Right lobe of liver (tissue), 6 donors: ENCODE results near the gene C5orf15. TPM values are rescaled to one million over a fixed set of nuclear protein-coding genes. Genes with fewer than 3 reads are reported as not detected.

ENCODE experiments used
- ATAC-seq, 4 donors: fragments of 200-7000 bp; cut with Tn5 transposase; one replicate each; pipeline ENCODE4 v1.9.1; 2020; ENCODE audit warnings: mild to moderate bottlenecking in 4 of 4, moderate library complexity in 4 of 4
- DNase-seq, 3 donors: peaks; one replicate each; pipeline ENCODE4 v3.0.0-alpha.2; 2020
- H3K27ac ChIP-seq, 3 donors: fragments of 200-600 bp; one replicate each; pipeline ENCODE4 v1.8.0; 2022
- H3K27me3 ChIP-seq, 2 donors: fragments of 200-600 bp; one replicate each; pipeline ENCODE4 v1.8.0; 2022
- H3K36me3 ChIP-seq, 4 donors: fragments of 200-600 bp; sonication (generic) in 1 of 4; one replicate each; pipeline versions ENCODE4 v1.5.1 to v1.8.0; 2017 to 2022; ENCODE audit warnings: control low read depth in 1 of 4
- H3K4me1 ChIP-seq, 4 donors: fragments of 200-600 bp; sonication (generic) in 1 of 4; one replicate each; pipeline versions ENCODE4 v1.5.1 to v1.8.0; 2017 to 2022; ENCODE audit warnings: control low read depth in 1 of 4
- H3K4me3 ChIP-seq, 3 donors: fragments of 200-600 bp; one replicate each; pipeline ENCODE4 v1.8.0; 2022
- H3K9me3 ChIP-seq, 4 donors: fragments of 200-600 bp; sonication (generic) in 1 of 4; one replicate each; pipeline versions ENCODE4 v1.5.1 to v1.8.0; 2017 to 2022; ENCODE audit warnings: control low read depth in 1 of 4
- CTCF ChIP-seq, 4 donors: fragments of 200-600 bp in 3 of 4; fragments of 450-650 bp in 1 of 4; IDR thresholded peaks; one replicate each; pipeline versions ENCODE4 v1.5.1 to v1.8.0; 2016 to 2022; ENCODE audit warnings: antibody characterized with exemption in 4 of 4, mild to moderate bottlenecking in 2 of 4
- POLR2A ChIP-seq: fragments of 450-650 bp; IDR thresholded peaks from one replicate; pipeline ENCODE4 v1.6.1; 2017; ENCODE audit warnings: antibody characterized with exemption, mild to moderate bottlenecking
- WGBS: methylation state at CpG from one replicate; pipeline ENCODE4 v1.1.6; 2018; ENCODE audit warnings: low coverage, low lambda C conversion rate; ENCODE audit not compliant: insufficient coverage; ENCODE audit errors: missing lambda C conversion rate; 5-methylcytosine and 5-hydroxymethylcytosine counted together
- intact Hi-C, 2 donors: fragments of 100-400 bp; cut with DNase I; formaldehyde crosslinking; loops; one replicate each; pipeline versions ENCODE4 v1.11.2 to v1.14.1; 2022
- total RNA-seq, 6 experiments: library from RNA; depleted of rRNA in 2 of 6; stranded (reverse); fragments of >200 nt in 2 of 6; fragmentation: NEBNext Ultra II Directional in 3 of 6; extraction: Animal tissue kit (Norgen Biotek cat#: 25700) in 3 of 6; gene quantifications; one replicate each; pipeline versions ENCODE4 v1.1.0 to v1.2.4, GENCODE V29; 2016 to 2023
- donor health status: DM: no; HTN: yes; CAD: no.
- donor health status: DM: no; HTN: no; CAD: no.
- donor health status: DM: no; HTN: no; CAD: no.
- donor health status: DM: no; HTN: yes; CAD: no.
- donor health status: DM: no; HTN: yes; CAD: no.

Gene C5orf15
- total RNA-seq, 6 experiments from 2014 or later = 15.0 to 37.5 (median 24.4) TPM

GRCh38 chr5:133983674-133984073 is 15.2 kb upstream of the C5orf15 start:
- no peak for DNase-seq
- no peak overlapping the region for H3K27ac ChIP-seq
- intact Hi-C loops = no loop called here
- peaks cover 0 to 77% (median 13%) of the 10 kb centered on the region in 4 donors for H3K36me3 ChIP-seq
- no peak for TF ChIP-seq POLR2A
- no peak for TF ChIP-seq CTCF (IDR thresholded peaks at IDR 0.05)
- H3K27me3 ChIP-seq = no peaks in the 10 kb centered on the region
- no peaks in the 10 kb centered on the region for H3K9me3 ChIP-seq
- 88% methylated on average over 4 of the region's 5 CpGs for WGBS
- H3K4me1 ChIP-seq = no peaks in the 10 kb centered on the region
- H3K4me3 ChIP-seq = no peak overlapping the region
- no peak for ATAC-seq

- no peaks in the 10 kb centered on the region for H3K27me3 ChIP-seq
- DNase-seq (no peak), ATAC-seq (no peak)
- H3K4me3 ChIP-seq = no peak overlapping the region
- no peak for TF ChIP-seq CTCF (IDR thresholded peaks at IDR 0.05)
- WGBS = 44% methylated on average over 1 of the region's 1 CpG
- intact Hi-C loops = no loop called here
- no peaks in the 10 kb centered on the region for H3K4me1 ChIP-seq
- peaks cover 0 to 77% (median 11%) of the 10 kb centered on the region in 4 donors for H3K36me3 ChIP-seq
- no peak overlapping the region for H3K27ac ChIP-seq
- no peaks in the 10 kb centered on the region for H3K9me3 ChIP-seq
Observed at GRCh38 chr5:133981714-133982113, 13.3 kb upstream of the C5orf15 start.

- H3K4me1 ChIP-seq = no peaks in the 10 kb centered on the region
- TF ChIP-seq POLR2A = no peak
- TF ChIP-seq CTCF (IDR thresholded peaks at IDR 0.05) = no peak
- WGBS = 43% methylated on average over 7 of the region's 7 CpGs
- intact Hi-C loops = no loop called here
- no peak overlapping the region for H3K4me3 ChIP-seq
- DNase-seq (peak in 1 of 3 donors; percentile 51), ATAC-seq (no peak)
- no peaks in the 10 kb centered on the region for H3K9me3 ChIP-seq
- no peaks in the 10 kb centered on the region for H3K27me3 ChIP-seq
- H3K36me3 ChIP-seq = peaks cover 0 to 80% (median 11%) of the 10 kb centered on the region in 4 donors
- no peak overlapping the region for H3K27ac ChIP-seq
Observed at GRCh38 chr5:133980652-133981051, 12.2 kb upstream of the C5orf15 start.

GRCh38 chr5:133978943-133979342 is 10.5 kb upstream of the C5orf15 start:
- Histone ChIP-seq H3K27ac (no peak overlapping the region), H3K4me3 (no peak overlapping the region), H3K27me3 (no peaks in the 10 kb centered on the region), H3K4me1 (peaks cover 0 to 3% (median 0%) of the 10 kb centered on the region in 4 donors), H3K36me3 (peaks cover 0 to 83% (median 17%) of the 10 kb centered on the region in 4 donors), H3K9me3 (no peaks in the 10 kb centered on the region)
- intact Hi-C loops = no loop called here
- no peak for TF ChIP-seq POLR2A
- no peak for TF ChIP-seq CTCF (IDR thresholded peaks at IDR 0.05)
- no peak for ATAC-seq
- 96% methylated on average over 2 of the region's 3 CpGs for WGBS
- no peak for DNase-seq

- Histone ChIP-seq H3K36me3 (peaks cover 0 to 83% (median 19%) of the 10 kb centered on the region in 4 donors), H3K4me1 (peaks cover 0 to 4% (median 0%) of the 10 kb centered on the region in 4 donors), H3K27ac (no peak overlapping the region), H3K9me3 (no peaks in the 10 kb centered on the region), H3K4me3 (no peak overlapping the region), H3K27me3 (no peaks in the 10 kb centered on the region)
- no peak for DNase-seq
- no peak for ATAC-seq
- intact Hi-C loops = no loop called here
- TF ChIP-seq CTCF (IDR thresholded peaks at IDR 0.05) = no peak
- TF ChIP-seq POLR2A = no peak
- 67% methylated on average over 1 of the region's 1 CpG for WGBS
Observed at GRCh38 chr5:133977858-133978257, 9.4 kb upstream of the C5orf15 start.
